Non-pigmented ciliary epithelial cell (primary cell): ENCODE data around the gene ZNF341.

ENCODE experiments used
- DNase-seq: peaks from one replicate; pipeline ENCODE4 v3.0.0-alpha.2; 2010; ENCODE audit warnings: low read depth

Gene ZNF341

DNA sequence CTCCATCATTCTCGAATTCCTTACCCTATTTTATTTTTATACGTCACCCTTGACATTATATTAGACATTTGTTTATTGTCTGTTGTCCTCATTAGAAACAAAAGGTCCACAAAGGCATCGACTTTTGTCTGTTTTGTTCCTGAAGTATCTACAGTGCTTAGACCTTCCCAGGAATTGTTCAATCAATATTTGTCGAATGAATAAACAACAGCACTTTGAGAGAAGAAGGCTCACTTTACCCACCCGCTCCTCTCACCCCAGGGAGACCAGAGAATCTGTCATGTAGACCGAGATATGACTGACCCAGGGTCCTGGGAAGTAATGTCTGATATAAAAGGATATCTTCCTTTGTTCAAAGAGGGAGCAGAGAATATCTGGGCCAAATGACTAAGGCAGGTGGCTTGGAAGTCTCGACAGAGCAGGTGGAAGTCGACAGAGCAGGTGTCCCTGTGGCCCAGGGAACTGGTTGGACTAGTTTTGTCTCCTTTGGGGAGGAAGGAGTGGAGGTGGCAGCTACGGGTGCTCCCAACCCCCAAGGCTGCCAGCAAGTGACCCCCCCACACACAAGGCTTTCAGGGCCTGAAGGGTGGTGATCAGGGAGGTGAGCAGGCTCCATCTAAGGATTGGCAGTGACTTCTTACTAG lies 64.6 kb downstream of the ZNF341 start:
- no peak for DNase-seq

DNA sequence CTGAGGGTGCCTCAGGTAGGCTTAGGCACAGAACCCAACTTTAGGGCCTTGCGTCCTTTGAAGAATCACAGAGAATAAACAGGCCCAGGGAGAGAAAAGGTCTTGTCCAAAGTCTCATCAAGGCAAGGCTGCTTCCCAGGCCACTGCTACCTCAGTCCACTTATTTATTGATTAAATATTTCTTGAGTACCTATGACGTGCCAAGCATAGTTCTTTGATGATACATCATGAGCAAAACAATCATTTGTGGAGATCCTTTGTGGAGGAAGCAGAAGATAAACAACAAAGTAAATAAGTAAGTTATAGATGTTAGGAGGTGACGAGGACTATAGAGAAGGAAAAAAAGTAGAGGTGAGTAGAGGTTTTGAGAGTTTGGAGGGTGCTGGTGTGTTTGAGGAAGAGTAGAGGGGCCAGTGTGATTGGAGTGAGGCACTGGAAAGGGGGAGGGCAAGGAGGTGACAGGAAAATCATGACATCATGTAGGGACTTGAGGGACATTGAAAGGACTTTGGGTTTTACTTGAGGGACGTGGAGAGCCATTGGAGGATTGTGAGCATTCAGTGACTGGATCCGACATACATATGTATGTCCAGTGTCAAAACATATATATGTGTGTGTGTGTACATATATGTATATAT lies 65.2 kb downstream of the ZNF341 start:
- DNase-seq: no peak

DNA sequence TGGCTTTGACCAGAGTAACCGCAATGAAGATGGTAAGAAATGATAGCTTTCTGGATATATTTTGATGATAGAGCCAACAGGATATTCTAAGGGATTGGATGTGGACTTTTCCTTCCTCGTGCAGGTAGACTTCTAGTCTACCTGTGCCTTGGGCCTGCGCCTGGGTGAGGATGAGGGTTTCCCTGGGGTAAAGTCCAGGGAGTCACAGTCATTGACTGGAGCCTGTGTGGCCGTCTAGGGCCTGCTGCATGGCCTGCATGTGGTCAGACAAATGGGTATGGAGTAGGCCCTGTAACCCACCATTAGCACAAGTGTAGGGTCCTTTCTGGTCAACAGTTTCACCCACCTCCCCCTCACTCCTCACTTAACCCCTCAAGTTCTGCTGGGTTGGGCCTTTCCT lies 66.6 kb downstream of the ZNF341 start:
- DNase-seq: no peak

DNA sequence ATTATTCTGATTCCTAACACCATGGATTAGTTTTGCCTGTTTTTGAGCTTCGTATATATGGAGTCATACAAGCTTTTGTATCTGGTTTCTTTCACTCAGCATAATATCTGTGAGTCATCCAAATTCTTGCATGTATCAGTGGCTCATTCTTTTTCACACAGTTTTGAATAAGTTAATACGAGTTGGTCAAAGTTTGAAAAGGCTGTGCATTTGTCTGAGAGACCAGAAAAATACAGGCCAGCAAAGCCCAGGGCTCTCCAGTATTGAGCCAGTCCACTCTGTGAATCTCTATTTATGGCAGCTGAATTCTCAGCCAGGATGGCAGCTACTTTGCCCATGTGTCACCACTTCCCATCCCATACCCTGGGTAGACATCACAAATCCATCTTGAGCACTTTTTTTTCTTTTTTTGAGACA lies 72.1 kb downstream of the ZNF341 start:
- DNase-seq: peak; percentile 55

DNA sequence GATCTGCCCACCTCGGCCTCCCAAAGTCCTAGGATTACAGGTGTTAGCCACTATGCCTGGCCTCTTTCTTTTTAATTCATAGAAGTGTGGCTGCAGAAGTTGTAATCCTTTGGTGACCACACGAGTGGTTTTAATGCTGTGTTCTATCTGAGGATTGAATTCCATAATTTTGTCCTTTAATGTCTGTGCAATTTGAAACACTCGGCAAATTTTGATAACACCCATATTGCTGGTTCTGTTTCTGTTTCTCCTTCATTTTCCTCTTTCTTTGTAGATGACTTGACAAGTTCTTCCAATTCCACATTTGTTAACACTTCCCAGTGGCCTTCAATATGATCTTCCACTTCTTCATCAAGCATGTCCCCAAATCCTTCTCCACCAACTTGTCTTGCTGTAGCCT lies 76.6 kb downstream of the ZNF341 start:
- no peak for DNase-seq

DNA sequence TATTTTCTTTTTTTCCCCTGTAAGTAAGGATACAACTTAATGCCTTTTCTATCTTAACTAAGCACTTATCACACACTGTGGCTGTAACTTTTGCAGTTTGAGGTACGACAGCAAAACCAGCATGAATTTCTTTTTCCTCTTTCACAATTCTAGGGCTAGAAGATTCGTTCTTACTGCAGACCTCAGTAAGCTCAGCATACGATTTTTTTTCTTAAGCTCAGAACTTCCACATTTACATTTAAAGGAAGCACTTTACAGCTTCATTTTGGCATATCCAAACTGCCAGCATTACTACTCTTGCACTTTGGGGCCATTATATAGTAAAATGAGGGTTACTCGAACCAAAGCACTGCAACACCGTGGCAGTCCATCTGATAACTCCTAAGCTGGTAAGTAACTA lies 78.5 kb downstream of the ZNF341 start:
- no peak for DNase-seq

DNA sequence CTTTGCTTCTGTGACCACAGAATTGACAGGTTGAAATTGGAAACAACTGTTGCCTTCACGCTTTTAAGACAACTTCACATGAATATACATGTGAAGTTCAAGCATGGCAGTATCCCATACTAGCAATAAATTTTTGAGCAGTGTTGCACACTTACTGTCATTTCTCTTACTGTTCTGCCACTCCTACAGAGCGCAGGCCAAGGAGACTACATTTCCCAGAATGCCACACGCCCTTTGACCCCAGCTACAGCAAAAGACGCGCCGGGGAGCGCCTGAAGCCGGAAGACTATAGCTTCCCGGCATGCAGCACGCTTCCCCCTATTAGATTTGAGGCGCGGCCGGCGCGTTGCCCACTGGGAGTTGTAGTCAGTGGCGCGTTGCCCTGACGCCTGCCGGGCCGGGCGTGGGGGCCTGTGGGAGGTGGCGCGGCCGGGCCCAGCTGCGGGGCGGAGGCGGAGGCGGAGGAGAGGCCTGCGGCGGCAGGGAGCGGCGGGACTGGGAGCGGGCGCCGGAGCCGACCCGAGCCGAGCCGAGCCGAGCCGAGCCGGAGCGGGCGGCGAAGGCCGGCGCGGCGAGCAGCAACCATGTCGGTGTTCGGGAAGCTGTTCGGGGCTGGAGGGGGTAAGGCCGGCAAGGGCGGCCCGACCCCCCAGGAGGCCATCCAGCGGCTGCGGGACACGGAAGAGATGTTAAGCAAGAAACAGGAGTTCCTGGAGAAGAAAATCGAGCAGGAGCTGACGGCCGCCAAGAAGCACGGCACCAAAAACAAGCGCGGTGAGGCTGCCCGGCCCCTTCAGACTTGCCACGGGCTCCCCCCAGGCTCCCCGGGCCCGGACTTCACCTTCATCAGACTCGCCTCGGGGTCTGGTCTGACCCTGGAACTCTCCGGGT lies 79.3 kb downstream of the ZNF341 start, which contains the start of gene CHMP4B:
Gene CHMP4B, plus strand, starts transcription at position 464 of the 891 bp plus-strand sequence. Its CDS starts 121 bp downstream, at position 585.
- DNase-seq: peak; percentile 90

DNA sequence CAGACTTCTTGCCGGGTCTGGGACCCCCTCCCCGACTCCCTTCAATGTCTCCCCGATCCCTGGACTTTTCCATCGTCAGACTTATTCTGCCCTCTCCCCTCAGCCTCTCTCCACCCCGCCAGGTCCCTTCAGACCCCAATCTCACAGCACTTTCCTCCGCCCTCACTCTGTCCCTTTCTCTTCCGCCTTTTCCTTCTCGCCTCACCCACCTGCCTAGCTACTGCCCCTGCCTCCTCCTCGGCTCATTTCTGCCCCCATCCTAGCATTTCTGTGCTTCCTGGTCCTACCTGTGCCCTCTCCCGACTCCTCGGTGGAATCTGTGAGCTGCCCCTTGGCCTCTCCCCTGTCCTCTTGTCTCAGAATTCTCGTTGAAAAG lies 80.0 kb downstream of the ZNF341 start:
- DNase-seq: no peak

DNA sequence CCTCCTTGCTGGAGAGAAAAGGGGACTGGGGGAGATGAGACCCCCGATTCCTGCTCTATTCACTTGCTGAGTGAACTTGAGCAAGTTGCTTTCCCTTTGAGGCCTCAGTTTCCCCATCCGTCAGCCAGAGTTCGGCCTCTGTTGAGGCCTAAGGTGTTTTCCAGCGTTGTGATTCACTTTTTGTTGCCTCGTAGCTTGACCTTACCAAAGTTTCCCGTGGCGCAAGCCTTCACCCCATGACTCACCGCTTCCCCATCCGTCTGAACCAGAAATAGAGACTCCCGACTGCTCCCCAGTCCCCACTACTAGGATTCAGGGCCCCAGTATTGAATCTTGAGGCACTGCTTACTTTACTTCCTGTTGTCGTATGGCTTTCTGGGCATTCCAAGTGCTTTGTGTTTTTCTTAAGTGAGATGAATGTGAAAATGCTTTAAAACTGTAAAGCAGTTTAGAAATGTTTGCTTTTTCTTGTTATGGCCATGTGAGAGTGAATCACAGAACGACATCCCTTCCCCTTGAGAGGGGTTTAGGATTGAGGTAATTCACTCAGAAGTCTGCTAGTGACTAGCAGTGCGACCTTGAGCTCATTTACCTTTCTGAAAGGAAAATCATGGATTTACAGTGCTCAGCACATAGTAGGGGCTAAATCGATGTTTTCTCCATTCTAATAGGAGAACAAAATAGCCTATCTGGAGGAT lies 80.5 kb downstream of the ZNF341 start:
- peak; percentile 63 for DNase-seq

DNA sequence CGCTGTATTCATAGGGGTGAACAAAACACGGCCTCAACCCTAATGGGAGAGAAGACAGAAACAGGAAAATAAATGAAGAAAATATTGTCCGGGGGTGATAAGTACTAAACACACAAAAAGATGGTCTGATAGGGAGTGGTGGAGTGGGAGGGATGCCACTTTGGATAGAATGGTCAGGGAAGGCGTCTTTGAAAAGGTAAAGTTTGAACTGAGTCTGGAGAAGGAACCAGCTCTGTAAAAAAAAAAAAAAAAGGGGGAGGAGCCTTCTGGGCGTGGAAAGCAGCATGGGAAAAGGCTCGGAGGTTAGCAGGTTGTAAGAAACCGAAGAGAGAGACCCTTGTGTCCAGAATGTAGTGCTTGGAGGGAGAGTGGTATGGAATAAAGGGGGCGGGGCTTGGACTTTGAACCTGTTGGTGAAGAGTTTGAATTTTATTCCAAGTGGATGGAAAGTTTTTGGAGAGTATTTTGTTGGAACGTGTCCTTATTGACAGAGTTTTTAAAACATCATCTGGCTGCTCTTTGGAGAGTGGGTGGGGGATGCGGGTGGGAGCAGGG lies 81.2 kb downstream of the ZNF341 start:
- no peak for DNase-seq

DNA sequence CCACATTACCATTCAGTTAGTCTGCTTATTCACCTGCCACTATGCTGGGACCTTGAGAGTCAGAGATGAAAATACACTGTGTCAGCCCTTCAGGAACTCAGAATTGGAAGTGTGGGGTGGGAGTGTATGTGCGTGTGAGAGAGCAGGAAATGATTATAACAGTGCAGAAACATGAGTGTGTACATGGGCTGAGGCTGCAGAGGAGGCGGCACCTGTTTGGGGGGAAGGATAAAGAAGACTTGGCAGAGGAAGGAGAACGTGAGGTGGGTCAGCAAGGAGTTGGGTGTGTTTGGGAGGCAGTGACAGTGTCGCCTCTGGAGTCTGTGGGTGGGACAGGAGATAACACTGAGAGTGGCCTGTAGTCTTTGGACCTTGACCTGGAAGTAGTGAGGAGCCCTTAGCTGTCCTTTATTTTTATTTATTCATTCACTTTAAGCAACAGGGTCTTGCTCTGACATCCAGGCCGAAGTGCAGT lies 82.5 kb downstream of the ZNF341 start:
- DNase-seq: no peak

DNA sequence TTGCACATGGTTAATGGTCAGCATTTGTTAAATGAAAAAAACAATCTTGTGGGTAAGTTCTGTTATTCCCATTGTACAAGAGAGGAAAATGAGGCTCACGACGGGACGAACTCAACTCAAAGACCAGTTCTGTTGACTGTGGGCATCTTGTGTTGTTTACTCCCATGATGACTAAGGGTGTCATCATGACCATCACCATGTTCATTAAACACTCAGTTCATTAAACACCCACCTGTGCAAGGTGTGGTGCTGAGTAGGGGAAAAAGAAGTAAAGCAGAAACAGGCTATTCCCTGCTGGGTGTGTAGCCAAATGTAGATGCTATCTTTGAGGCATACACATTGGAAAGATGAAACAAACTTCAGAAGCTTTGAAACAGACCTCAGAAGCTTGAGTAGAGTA lies 83.9 kb downstream of the ZNF341 start:
- no peak for DNase-seq

DNA sequence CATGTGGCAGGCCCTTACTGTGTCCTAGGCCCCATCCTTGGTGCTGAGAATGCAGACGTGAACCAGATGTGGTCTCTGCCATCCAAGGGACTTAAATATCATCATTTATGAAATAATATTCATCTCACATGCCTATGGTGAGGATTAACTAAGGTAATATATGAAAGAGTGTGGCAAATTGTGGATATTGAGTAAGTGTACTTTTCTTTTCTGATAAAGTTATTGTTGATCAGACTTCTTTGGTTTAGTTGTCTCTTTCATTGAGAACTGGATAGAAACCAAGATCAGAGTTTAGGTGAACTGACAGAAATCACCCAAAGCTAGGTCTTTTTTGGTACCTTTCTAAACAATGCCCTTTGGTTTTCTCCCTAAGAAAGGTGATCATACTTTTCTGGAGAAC lies 84.4 kb downstream of the ZNF341 start:
- no peak for DNase-seq

DNA sequence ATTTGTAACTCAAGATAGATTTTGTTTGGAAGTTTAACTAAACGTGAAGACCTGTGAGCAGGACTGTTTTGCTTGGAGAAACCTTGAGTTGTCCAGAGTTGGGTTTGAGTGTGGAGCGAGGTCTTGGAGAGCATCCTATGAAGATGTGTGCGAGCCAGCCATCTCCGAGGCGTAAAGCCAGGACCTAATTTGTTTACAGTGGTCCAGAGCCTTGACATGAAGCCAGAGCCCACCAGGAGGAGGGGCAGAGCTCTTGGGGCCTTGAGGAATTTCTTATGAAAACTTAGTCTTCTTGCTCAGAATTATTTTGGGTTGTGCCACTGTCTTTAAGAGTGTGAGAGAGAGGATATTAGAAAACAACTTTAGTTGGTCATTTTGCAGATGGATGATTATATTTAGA lies 85.6 kb downstream of the ZNF341 start:
- DNase-seq: no peak

DNA sequence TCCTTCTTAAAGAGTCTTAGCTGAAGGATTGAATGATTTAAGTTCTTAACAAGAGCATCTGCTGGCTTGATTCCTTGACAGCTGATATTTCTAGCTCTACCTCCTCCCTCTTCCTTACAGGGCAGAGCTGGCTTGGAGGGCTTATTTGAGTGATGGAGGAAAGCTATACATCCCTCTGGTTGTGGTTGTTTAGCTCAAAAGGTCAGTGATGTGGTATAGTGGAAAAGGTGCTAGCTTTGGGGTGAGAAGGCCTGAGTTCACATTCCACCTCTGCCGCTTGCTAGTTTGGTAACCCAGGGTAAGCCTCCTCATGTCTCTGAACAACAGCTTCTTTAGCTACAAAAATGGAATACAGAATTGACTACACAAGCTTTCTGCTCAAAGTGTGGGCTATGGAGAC lies 87.7 kb downstream of the ZNF341 start:
- DNase-seq: no peak

DNA sequence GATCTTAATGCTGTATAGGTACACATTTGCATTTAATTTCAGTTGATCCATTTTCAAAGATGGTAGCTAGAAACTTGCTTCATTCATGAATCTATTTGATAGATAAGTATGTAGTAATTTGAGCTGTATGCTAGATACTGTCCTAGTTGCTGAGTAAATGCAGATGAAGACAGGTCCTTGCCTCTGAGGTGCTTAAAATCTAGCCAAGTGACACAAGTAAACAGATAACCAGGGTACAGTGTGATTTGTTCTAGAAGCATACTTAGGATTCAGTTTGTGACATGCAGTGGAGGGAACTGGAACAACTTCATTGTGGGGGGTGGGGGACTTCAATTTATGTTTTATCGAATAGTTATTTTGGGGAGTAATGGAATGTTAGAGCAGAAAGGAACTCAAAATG lies 88.6 kb downstream of the ZNF341 start:
- no peak for DNase-seq

DNA sequence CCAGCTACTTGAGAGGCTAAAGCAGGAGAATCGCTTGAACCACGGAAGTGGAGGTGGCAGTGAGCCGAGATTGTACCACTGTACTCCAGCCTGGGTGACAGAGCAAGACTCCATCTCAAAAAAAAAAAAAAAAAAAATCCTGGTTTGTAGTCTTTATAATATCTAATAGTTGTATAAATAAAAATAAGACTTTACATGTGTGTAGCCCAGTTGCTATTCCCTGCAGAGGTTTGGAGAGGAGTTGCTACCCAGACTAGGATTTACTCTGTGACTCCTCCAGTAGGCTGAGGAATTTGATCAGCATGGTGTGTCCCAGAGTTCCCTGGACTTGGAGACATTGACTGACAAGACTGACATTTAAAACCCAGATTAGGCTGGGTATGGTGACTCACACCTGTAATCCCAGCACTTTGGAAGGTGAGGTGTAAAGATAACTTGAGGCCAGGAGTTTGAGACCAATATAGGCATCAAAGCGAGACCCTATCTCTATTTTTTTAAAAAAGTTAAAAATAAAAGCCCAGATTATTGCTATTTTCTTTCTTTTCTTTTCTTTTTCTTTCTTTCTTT lies 89.6 kb downstream of the ZNF341 start:
- no peak for DNase-seq

DNA sequence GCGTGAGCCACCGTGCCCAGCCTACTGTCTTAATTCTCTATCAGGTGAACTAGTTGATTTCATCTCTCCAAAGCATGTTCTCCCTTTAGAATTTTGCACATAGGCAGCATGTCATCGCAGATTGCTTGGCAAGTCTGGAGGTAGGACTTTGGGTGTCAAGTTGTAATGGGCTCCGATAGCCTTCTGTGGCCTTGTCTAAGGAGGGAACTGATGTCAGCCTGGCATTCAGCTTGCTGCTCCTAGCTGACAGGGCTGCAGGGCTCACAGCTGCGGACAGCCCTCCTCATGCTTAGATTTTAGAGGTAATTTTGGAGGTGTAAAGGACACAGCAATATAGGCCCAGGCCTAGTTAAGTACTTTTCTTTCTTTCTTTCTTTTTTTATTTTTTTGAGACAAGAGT lies 90.6 kb downstream of the ZNF341 start:
- no peak for DNase-seq

DNA sequence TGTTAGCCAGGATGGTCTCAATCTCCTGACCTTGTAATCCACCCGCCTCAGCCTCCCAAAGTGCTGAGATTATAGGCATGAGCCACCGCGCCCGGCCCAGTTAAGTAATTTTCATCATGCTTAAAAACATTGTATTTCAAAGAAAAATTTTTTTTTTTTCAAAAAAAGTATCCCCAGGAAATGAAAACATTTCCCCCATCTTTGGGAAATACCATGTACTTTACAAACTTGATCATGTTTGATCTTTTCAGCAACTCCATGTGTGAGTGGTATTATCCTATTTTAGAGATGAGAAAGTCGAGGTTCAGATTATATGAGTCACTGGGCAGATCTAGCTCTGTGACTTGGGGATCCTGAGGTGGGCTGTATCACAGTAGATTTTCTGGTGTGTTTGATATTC lies 91.2 kb downstream of the ZNF341 start:
- no peak for DNase-seq

DNA sequence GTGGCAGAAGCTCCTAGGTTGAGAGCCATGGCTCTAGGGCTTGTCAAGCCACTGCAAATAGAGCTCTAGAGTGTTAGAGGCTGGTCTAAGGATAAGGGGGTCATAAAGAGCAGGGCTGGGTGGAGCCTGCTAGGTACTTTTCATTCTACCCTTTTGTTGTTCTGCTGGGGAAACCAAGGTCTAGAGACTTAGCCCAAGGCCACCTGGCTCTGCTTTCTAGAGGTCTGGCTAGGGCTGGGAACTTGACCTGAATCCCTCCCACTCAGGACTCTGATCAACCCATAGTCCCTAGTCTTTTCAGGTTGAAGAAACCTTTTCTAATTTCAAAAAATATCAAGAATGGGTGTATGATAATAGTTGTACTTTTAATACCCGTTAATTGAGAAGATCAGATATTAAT lies 93.1 kb downstream of the ZNF341 start:
- DNase-seq: no peak
